ENCODE measurements around the gene FBXO11. TPM values are rescaled to one million over a fixed set of nuclear protein-coding genes. Genes with fewer than 3 reads are reported as not detected.

Gene FBXO11
- total and polyA plus RNA-seq, 4 experiments from 2014 or later: 4.7 to 87.3 (median 48.9) TPM

- POLR2A ChIA-PET (ENCODE audit: partially characterized antibody): no interaction called here
- CTCF ChIA-PET (ENCODE audit: partially characterized antibody): interaction anchor here (0.7 to 2.2 kb wide), 3 partner anchors 12 to 71 kb away, joined by 3 to 6 read pairs (median 3); no protein-coding TSS in a partner anchor
- no peaks in the 10 kb centered on the region for H3K4me1 ChIP-seq (ENCODE audit: insufficient read depth, low read length)
- no peaks in the 10 kb centered on the region for H3K9me3 Mint-ChIP-seq
- H3K27me3 ChIP-seq (ENCODE audit: insufficient read depth, low read length): no peaks in the 10 kb centered on the region
- intact Hi-C loops (cut with micrococcal nuclease): no loop called here
- no peak overlapping the region for H3K27ac Mint-ChIP-seq
- no peaks in the 10 kb centered on the region for H3K9me3 ChIP-seq (ENCODE audit: control insufficient read depth in 1 of 2, low read length in 2 of 2)
- no peak for DNase-seq
- no peaks in the 10 kb centered on the region for H3K27me3 Mint-ChIP-seq
- peaks cover 38% of the 10 kb centered on the region for H3K36me3 ChIP-seq (ENCODE audit: insufficient read depth, low read length)
- H3K4me3 Mint-ChIP-seq: no peak overlapping the region
- peaks cover 6 to 19% (median 12%) of the 10 kb centered on the region in 4 donors for H3K4me1 Mint-ChIP-seq
- no peak overlapping the region for H3K4me3 ChIP-seq (ENCODE audit: low read length in 2 of 2)
- H3K27ac ChIP-seq (ENCODE audit: low read depth, low read length): no peak overlapping the region
- peaks cover 29 to 53% of the 10 kb centered on the region in 2 donors for H3K36me3 Mint-ChIP-seq
Observed at GRCh38 chr2:47838249-47838648, 68.0 kb downstream of the FBXO11 start.

GRCh38 chr2:47833516-47833968, 72.8 kb downstream of the FBXO11 start:
- Mint-ChIP-seq H3K4me1 (peaks cover 0 to 4% (median 2%) of the 10 kb centered on the region in 4 donors), H3K36me3 (peaks cover 39 to 57% of the 10 kb centered on the region in 2 donors), H3K9me3 (no peaks in the 10 kb centered on the region), H3K4me3 (no peak overlapping the region), H3K27ac (peak overlapping the region in 1 of 7 donors; percentile 3), H3K27me3 (no peaks in the 10 kb centered on the region)
- no peak overlapping the region for H3K27ac ChIP-seq (ENCODE audit: low read depth, low read length)
- no peaks in the 10 kb centered on the region for H3K9me3 ChIP-seq (ENCODE audit: control insufficient read depth in 1 of 2, low read length in 2 of 2)
- peaks cover 38% of the 10 kb centered on the region for H3K36me3 ChIP-seq (ENCODE audit: insufficient read depth, low read length)
- H3K4me3 ChIP-seq (ENCODE audit: low read length in 2 of 2): no peak overlapping the region
- no peaks in the 10 kb centered on the region for H3K27me3 ChIP-seq (ENCODE audit: insufficient read depth, low read length)
- CTCF ChIA-PET (ENCODE audit: partially characterized antibody): interaction anchor here (1.0 kb wide), 1 partner anchor 17 kb away, joined by 4 read pairs; no protein-coding TSS in a partner anchor
- DNase-seq: no peak
- POLR2A ChIA-PET (ENCODE audit: partially characterized antibody): no interaction called here
- intact Hi-C loops (cut with micrococcal nuclease): no loop called here
- no peaks in the 10 kb centered on the region for H3K4me1 ChIP-seq (ENCODE audit: insufficient read depth, low read length)

GRCh38 chr2:47822518-47822917, 83.8 kb downstream of the FBXO11 start:
- Mint-ChIP-seq H3K36me3 (peaks cover 25 to 66% of the 10 kb centered on the region in 2 donors), H3K27me3 (no peaks in the 10 kb centered on the region), H3K4me1 (peaks cover 0 to under 1% (median 0%) of the 10 kb centered on the region in 4 donors), H3K27ac (no peak overlapping the region), H3K9me3 (no peaks in the 10 kb centered on the region), H3K4me3 (no peak overlapping the region)
- no peak overlapping the region for H3K4me3 ChIP-seq (ENCODE audit: low read length in 2 of 2)
- H3K36me3 ChIP-seq (ENCODE audit: insufficient read depth, low read length): peaks cover 46% of the 10 kb centered on the region
- POLR2A ChIA-PET (ENCODE audit: partially characterized antibody): no interaction called here
- no peaks in the 10 kb centered on the region for H3K27me3 ChIP-seq (ENCODE audit: insufficient read depth, low read length)
- intact Hi-C loops (cut with micrococcal nuclease): no loop called here
- DNase-seq: no peak
- H3K27ac ChIP-seq (ENCODE audit: low read depth, low read length): no peak overlapping the region
- H3K9me3 ChIP-seq (ENCODE audit: control insufficient read depth in 1 of 2, low read length in 2 of 2): no peaks in the 10 kb centered on the region
- CTCF ChIA-PET (ENCODE audit: partially characterized antibody): no interaction called here
- H3K4me1 ChIP-seq (ENCODE audit: insufficient read depth, low read length): no peaks in the 10 kb centered on the region

DNA sequence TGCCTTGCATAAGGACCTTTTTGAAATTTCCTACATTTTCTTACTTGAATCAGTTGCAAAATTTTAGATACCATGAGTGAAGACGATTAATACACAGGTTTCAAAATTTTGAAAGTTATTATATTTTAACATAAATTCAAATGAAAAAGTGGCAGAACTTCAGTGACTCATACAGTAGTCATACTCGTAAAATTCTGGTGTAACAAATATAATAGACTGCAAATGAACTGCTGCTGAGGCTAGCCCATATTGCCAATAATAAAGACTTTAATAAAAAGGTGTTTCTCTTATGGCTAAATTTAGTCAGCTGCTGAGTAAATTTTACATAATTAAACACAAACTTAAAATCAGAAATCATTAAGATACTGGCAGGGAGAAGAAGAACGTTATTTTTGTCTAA, 86.5 kb downstream of the FBXO11 start:
- no peaks in the 10 kb centered on the region for H3K27me3 ChIP-seq (ENCODE audit: insufficient read depth, low read length)
- no peak overlapping the region for H3K27ac ChIP-seq (ENCODE audit: low read depth, low read length)
- no peaks in the 10 kb centered on the region for H3K27me3 Mint-ChIP-seq
- CTCF ChIA-PET (ENCODE audit: partially characterized antibody): no interaction called here
- intact Hi-C loops (cut with micrococcal nuclease): no loop called here
- H3K27ac Mint-ChIP-seq: no peak overlapping the region
- H3K36me3 ChIP-seq (ENCODE audit: insufficient read depth, low read length): peaks cover 70% of the 10 kb centered on the region
- no peak overlapping the region for H3K4me3 ChIP-seq (ENCODE audit: low read length in 2 of 2)
- DNase-seq: no peak
- no peak overlapping the region for H3K4me3 Mint-ChIP-seq
- H3K9me3 Mint-ChIP-seq: no peaks in the 10 kb centered on the region
- no peaks in the 10 kb centered on the region for H3K4me1 ChIP-seq (ENCODE audit: insufficient read depth, low read length)
- no peaks in the 10 kb centered on the region for H3K9me3 ChIP-seq (ENCODE audit: control insufficient read depth in 1 of 2, low read length in 2 of 2)
- peaks cover 0 to 1% (median 0%) of the 10 kb centered on the region in 4 donors for H3K4me1 Mint-ChIP-seq
- peaks cover 39 to 68% of the 10 kb centered on the region in 2 donors for H3K36me3 Mint-ChIP-seq
- POLR2A ChIA-PET (ENCODE audit: partially characterized antibody): no interaction called here

- peaks cover 66% of the 10 kb centered on the region for H3K36me3 ChIP-seq (ENCODE audit: insufficient read depth, low read length)
Observed at GRCh38 chr2:47818777-47819176, 87.5 kb downstream of the FBXO11 start.

GRCh38 chr2:47815764-47816163, 90.5 kb downstream of the FBXO11 start:
- ChIA-PET POLR2A (ENCODE audit: partially characterized antibody) (no interaction called here), CTCF (ENCODE audit: partially characterized antibody) (no interaction called here)
- Mint-ChIP-seq H3K27me3 (no peaks in the 10 kb centered on the region), H3K4me1 (peaks cover 0 to 7% (median 3%) of the 10 kb centered on the region in 4 donors), H3K27ac (peak overlapping the region in 1 of 7 donors; percentile 80), H3K4me3 (no peak overlapping the region), H3K9me3 (no peaks in the 10 kb centered on the region), H3K36me3 (peaks cover 50 to 78% of the 10 kb centered on the region in 2 donors)
- Histone ChIP-seq H3K27ac (ENCODE audit: low read depth, low read length) (no peak overlapping the region), H3K36me3 (ENCODE audit: insufficient read depth, low read length) (peaks cover 57% of the 10 kb centered on the region), H3K27me3 (ENCODE audit: insufficient read depth, low read length) (no peaks in the 10 kb centered on the region), H3K9me3 (ENCODE audit: control insufficient read depth in 1 of 2, low read length in 2 of 2) (no peaks in the 10 kb centered on the region), H3K4me1 (ENCODE audit: insufficient read depth, low read length) (no peaks in the 10 kb centered on the region), H3K4me3 (ENCODE audit: low read length in 2 of 2) (no peak overlapping the region)
- DNase-seq: no peak
- intact Hi-C loops (cut with micrococcal nuclease): no loop called here

More at GRCh38 chr2:47818777-47819176, 87.5 kb downstream of the FBXO11 start:
- H3K27ac ChIP-seq (ENCODE audit: low read depth, low read length): no peak overlapping the region
- no peaks in the 10 kb centered on the region for H3K9me3 ChIP-seq (ENCODE audit: control insufficient read depth in 1 of 2, low read length in 2 of 2)
- Mint-ChIP-seq H3K36me3 (peaks cover 44 to 69% of the 10 kb centered on the region in 2 donors), H3K4me1 (peaks cover 0 to 3% (median 1%) of the 10 kb centered on the region in 4 donors), H3K4me3 (no peak overlapping the region), H3K27me3 (no peaks in the 10 kb centered on the region), H3K27ac (peak overlapping the region in 1 of 7 donors; percentile 46), H3K9me3 (no peaks in the 10 kb centered on the region)
- no peak overlapping the region for H3K4me3 ChIP-seq (ENCODE audit: low read length in 2 of 2)
- CTCF ChIA-PET (ENCODE audit: partially characterized antibody): interaction anchor here (1.2 kb wide), 1 partner anchor 23 kb away, joined by 4 read pairs; no protein-coding TSS in a partner anchor
- intact Hi-C loops (cut with micrococcal nuclease): no loop called here
- POLR2A ChIA-PET (ENCODE audit: partially characterized antibody): no interaction called here
- no peak for DNase-seq
- no peaks in the 10 kb centered on the region for H3K27me3 ChIP-seq (ENCODE audit: insufficient read depth, low read length)
- no peaks in the 10 kb centered on the region for H3K4me1 ChIP-seq (ENCODE audit: insufficient read depth, low read length)

DNA sequence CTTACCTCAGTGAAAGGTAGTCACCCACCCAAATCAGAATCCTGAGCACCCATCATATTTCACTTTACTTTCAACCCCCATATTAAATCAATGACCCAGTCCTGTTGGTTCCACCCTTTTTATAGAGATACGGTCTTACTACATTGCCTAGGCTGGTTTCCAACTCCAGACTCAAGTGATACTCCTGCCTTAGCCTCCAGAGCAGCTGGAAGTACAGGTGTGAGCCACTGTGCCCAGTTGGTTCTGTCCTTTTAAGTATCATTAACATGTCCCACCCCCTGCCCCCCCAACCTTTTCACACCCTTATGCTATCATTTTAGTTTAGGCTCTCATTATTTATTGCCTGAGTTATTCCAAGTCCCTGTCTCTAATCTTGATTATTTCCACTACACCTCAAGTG, 94.6 kb downstream of the FBXO11 start:
- H3K4me1 Mint-ChIP-seq: peaks cover 0 to 8% (median 5%) of the 10 kb centered on the region in 4 donors
- peak overlapping the region in 5 of 7 donors; percentile 29 to 83 (median 50) for H3K27ac Mint-ChIP-seq
- intact Hi-C loops (cut with micrococcal nuclease): no loop called here
- ChIA-PET POLR2A (ENCODE audit: partially characterized antibody) (no interaction called here), CTCF (ENCODE audit: partially characterized antibody) (no interaction called here)
- no peaks in the 10 kb centered on the region for H3K9me3 Mint-ChIP-seq
- Histone ChIP-seq H3K9me3 (ENCODE audit: control insufficient read depth in 1 of 2, low read length in 2 of 2) (no peaks in the 10 kb centered on the region), H3K36me3 (ENCODE audit: insufficient read depth, low read length) (peaks cover 37% of the 10 kb centered on the region), H3K4me3 (ENCODE audit: low read length in 2 of 2) (no peak overlapping the region), H3K4me1 (ENCODE audit: insufficient read depth, low read length) (no peaks in the 10 kb centered on the region), H3K27ac (ENCODE audit: low read depth, low read length) (no peak overlapping the region), H3K27me3 (ENCODE audit: insufficient read depth, low read length) (no peaks in the 10 kb centered on the region)
- DNase-seq: no peak
- H3K27me3 Mint-ChIP-seq: no peaks in the 10 kb centered on the region
- peaks cover 46 to 79% of the 10 kb centered on the region in 2 donors for H3K36me3 Mint-ChIP-seq
- no peak overlapping the region for H3K4me3 Mint-ChIP-seq

Data from CD4-positive, alpha-beta memory T cell (primary cell).